ENCODE measurements around the gene PI16.

PI16 gene

GRCh38 chr6:37005061-37005810 lies 50.7 kb downstream of the PI16 start, which contains the start of gene FGD2:
FGD2 (plus strand) TSS chr6:37005655; CDS start chr6:37005818, 163 bp downstream.
- DNase-seq = no peak

GRCh38 chr6:37005827-37006567 lies 51.5 kb downstream of the PI16 start:
- no peak for DNase-seq

- no peak for DNase-seq
Measured at GRCh38 chr6:37006793-37007339, 52.3 kb downstream of the PI16 start.

GRCh38 chr6:37007340-37008043 lies 53.0 kb downstream of the PI16 start:
- no peak for DNase-seq

- no peak for DNase-seq
Measured at GRCh38 chr6:37008484-37009465, 54.2 kb downstream of the PI16 start.

- DNase-seq = no peak
Measured at GRCh38 chr6:37010402-37010892, 55.9 kb downstream of the PI16 start.

- no peak for DNase-seq
Measured at GRCh38 chr6:37011656-37012378, 57.3 kb downstream of the PI16 start.

GRCh38 chr6:37013516-37014491 lies 59.3 kb downstream of the PI16 start:
- DNase-seq = no peak

All from stimulated activated naive CD4-positive, alpha-beta T cell treated with Interleukin-2 at 50 U/mL for 16 hours (primary cell).